Type B pancreatic cell (in vitro differentiated cells): ENCODE results near the gene ADCYAP1R1. TPM values are rescaled to one million over a fixed set of nuclear protein-coding genes. Genes with fewer than 3 reads are reported as not detected.

Experiments
- DNase-seq: peaks from one replicate; pipeline ENCODE4 v3.0.0; 2021; ENCODE audit warnings: mixed read lengths; ENCODE audit not compliant: unreplicated experiment; ENCODE audit errors: extremely low spot score
- H3K27ac Mint-ChIP-seq: 2 replicates; pipeline ENCODE4 v1.8.0; 2021; ENCODE audit warnings: mild to moderate bottlenecking, mixed read lengths
- H3K27me3 Mint-ChIP-seq: 2 replicates; pipeline ENCODE4 v1.8.0; 2021; ENCODE audit warnings: mixed read lengths
- H3K36me3 Mint-ChIP-seq: 2 replicates; pipeline ENCODE4 v1.8.0; 2021; ENCODE audit warnings: mixed read lengths
- H3K4me1 Mint-ChIP-seq: one replicate; pipeline ENCODE4 v1.8.0; 2021; ENCODE audit warnings: mixed read lengths; ENCODE audit not compliant: unreplicated experiment
- H3K4me3 Mint-ChIP-seq: 2 replicates; pipeline ENCODE4 v1.8.0; 2021; ENCODE audit warnings: mild to moderate bottlenecking, mixed read lengths
- H3K9me3 Mint-ChIP-seq: 2 replicates; pipeline ENCODE4 v1.8.0; 2021; ENCODE audit warnings: mixed read lengths
- CTCF ChIP-seq: fragments of 200-600 bp; sonication (generic); conservative IDR thresholded peaks from 2 replicates; pipeline ENCODE4 v1.5.0; 2021; ENCODE audit warnings: antibody characterized with exemption, mild to moderate bottlenecking
- total RNA-seq: library from RNA; stranded (reverse); gene quantifications from 2 replicates; pipeline ENCODE4 v1.2.1, GENCODE V29; 2021; ENCODE audit warnings: low replicate concordance

The ADCYAP1R1 gene
- total RNA-seq, 1 donor from 2014 or later, result 2.8 TPM

- Mint-ChIP-seq H3K9me3 (no peaks in the 10 kb centered on the region), H3K36me3 (no peaks in the 10 kb centered on the region), H3K27ac (no peak overlapping the region), H3K27me3 (peaks cover 29% of the 10 kb centered on the region), H3K4me1 (no peaks in the 10 kb centered on the region), H3K4me3 (no peak overlapping the region)
- no peak for TF ChIP-seq CTCF
- peak; percentile 44 for DNase-seq
Observed at GRCh38 chr7:31096198-31096876, 44.2 kb downstream of the ADCYAP1R1 start.

- H3K27ac Mint-ChIP-seq, result no peak overlapping the region
- TF ChIP-seq CTCF, result no peak
- no peaks in the 10 kb centered on the region for H3K36me3 Mint-ChIP-seq
- H3K9me3 Mint-ChIP-seq, result no peaks in the 10 kb centered on the region
- peak; percentile 37 for DNase-seq
- H3K4me3 Mint-ChIP-seq, result no peak overlapping the region
- peaks cover 28% of the 10 kb centered on the region for H3K27me3 Mint-ChIP-seq
- H3K4me1 Mint-ChIP-seq, result no peaks in the 10 kb centered on the region
Observed at GRCh38 chr7:31096877-31097258, 44.8 kb downstream of the ADCYAP1R1 start.

GRCh38 chr7:31098642-31099360 lies 46.7 kb downstream of the ADCYAP1R1 start:
- H3K4me3 Mint-ChIP-seq, result no peak overlapping the region
- peak; percentile 49 for DNase-seq
- H3K4me1 Mint-ChIP-seq, result no peaks in the 10 kb centered on the region
- TF ChIP-seq CTCF, result no peak
- H3K27me3 Mint-ChIP-seq, result peaks cover 27% of the 10 kb centered on the region
- no peak overlapping the region for H3K27ac Mint-ChIP-seq
- H3K9me3 Mint-ChIP-seq, result no peaks in the 10 kb centered on the region
- H3K36me3 Mint-ChIP-seq, result no peaks in the 10 kb centered on the region

GRCh38 chr7:31099451-31100444 lies 47.6 kb downstream of the ADCYAP1R1 start:
- Mint-ChIP-seq H3K4me1 (no peaks in the 10 kb centered on the region), H3K9me3 (no peaks in the 10 kb centered on the region), H3K27me3 (peaks cover 25% of the 10 kb centered on the region), H3K27ac (no peak overlapping the region), H3K36me3 (no peaks in the 10 kb centered on the region), H3K4me3 (no peak overlapping the region)
- no peak for TF ChIP-seq CTCF
- DNase-seq, result peak; percentile 53

- Mint-ChIP-seq H3K36me3 (no peaks in the 10 kb centered on the region), H3K9me3 (no peaks in the 10 kb centered on the region), H3K27ac (no peak overlapping the region), H3K4me3 (no peak overlapping the region), H3K27me3 (peaks cover 27% of the 10 kb centered on the region), H3K4me1 (no peaks in the 10 kb centered on the region)
- no peak for TF ChIP-seq CTCF
- DNase-seq, result no peak
Observed at GRCh38 chr7:31100445-31100844, 48.3 kb downstream of the ADCYAP1R1 start.
